Fibroblast of the aortic adventitia (primary cell): ENCODE results near the gene MMP15. TPM values are rescaled to one million over a fixed set of nuclear protein-coding genes. Genes with fewer than 3 reads are reported as not detected.

ENCODE experiments used
- DNase-seq: peaks from one replicate; pipeline ENCODE4 v3.0.0-alpha.2; 2010; ENCODE audit warnings: low read depth
- H3K4me3 ChIP-seq: 2 replicates; pipeline ENCODE4 v1.5.1; 2011; ENCODE audit warnings: low read depth, mild to moderate bottlenecking, control low read depth, low read length, moderate library complexity
- total RNA-seq: library from RNA; depleted of rRNA; stranded (reverse); fragments of >200 nt; gene quantifications from 2 replicates; pipeline ENCODE4 v1.2.3, GENCODE V29; 2012; ENCODE audit warnings: low replicate concordance
- TF ChIP-seq, protein P1 (sequence below): IDR thresholded peaks from 2 replicates; pipeline ENCODE4 v1.5.1; 2011; ENCODE audit warnings: mild to moderate bottlenecking, low read length, control low read depth, inconsistent platforms; ENCODE audit not compliant: insufficient read depth

The MMP15 gene
- total RNA-seq, 1 donor = 2.4 TPM

DNA sequence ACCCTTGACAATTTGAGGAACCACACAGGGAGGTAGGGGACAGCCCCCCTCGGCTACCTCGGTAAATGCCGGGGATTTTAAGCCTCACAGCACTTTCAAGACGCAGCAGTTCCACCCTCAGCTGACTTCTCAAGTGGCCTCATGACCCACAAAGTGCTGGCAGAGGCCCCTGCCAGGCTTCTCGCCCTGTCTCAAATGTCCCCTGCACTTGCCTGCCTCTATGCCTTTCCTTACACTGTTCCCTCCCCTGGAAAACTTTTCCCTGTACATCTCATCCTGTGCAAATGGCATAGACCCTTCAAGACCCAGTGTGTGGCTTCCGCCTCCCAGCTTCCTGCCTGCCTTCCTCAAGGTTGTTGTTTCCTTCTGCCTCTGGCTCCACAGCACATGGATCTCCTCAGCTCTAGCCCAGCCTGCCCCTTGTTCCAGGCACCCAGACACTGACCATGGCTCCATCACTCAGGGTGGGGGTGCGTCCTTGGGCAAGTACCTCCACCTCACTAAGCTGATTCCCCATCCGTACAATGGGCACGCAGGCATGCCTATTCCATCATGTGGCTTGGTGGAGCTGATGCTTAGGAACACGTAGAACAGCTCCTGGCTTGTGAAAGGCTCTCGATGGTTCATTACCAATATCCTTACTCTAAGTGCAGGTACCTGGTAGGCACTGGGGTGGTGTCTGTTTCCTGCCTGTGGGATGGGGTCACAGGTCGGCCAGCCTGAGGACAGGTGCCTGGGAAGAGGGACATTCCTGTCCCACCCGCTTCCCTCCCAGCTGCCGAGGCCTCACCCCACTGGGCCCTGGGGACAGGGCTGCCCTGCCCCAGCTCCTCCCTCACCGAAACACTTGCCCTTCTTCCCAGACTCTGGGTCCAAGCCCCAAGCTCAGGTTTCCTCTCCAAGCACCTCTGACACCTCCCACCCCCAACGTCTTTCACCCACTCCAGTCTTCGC, 24.0 kb downstream of the MMP15 start:
- no peak for DNase-seq
- no peak overlapping the region for H3K4me3 ChIP-seq
- TF ChIP-seq, protein P1, sequence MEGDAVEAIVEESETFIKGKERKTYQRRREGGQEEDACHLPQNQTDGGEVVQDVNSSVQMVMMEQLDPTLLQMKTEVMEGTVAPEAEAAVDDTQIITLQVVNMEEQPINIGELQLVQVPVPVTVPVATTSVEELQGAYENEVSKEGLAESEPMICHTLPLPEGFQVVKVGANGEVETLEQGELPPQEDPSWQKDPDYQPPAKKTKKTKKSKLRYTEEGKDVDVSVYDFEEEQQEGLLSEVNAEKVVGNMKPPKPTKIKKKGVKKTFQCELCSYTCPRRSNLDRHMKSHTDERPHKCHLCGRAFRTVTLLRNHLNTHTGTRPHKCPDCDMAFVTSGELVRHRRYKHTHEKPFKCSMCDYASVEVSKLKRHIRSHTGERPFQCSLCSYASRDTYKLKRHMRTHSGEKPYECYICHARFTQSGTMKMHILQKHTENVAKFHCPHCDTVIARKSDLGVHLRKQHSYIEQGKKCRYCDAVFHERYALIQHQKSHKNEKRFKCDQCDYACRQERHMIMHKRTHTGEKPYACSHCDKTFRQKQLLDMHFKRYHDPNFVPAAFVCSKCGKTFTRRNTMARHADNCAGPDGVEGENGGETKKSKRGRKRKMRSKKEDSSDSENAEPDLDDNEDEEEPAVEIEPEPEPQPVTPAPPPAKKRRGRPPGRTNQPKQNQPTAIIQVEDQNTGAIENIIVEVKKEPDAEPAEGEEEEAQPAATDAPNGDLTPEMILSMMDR = no peak

DNA sequence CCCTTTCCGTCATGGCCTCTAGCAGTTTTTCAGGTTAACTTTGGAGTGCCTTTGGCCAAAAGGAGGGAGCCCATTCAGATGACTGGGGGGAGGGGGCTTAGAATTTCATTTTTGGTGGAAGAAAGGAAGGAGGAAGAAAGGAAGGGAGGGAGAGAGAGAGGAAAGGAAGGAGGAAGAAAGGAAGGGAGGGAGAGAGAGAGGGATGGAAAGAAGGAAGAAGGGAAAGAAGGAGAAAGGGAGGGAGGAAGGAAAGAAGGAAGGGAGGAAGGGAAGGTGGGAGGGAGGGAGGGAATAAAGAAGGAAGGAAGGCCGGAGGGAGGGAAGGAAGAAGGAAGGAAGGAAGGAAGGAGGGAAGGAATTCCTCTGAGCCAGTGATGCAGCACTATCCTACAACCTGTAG, 25.7 kb downstream of the MMP15 start:
- no peak for DNase-seq
- TF ChIP-seq, protein P1 = no peak
- H3K4me3 ChIP-seq = no peak overlapping the region

DNA sequence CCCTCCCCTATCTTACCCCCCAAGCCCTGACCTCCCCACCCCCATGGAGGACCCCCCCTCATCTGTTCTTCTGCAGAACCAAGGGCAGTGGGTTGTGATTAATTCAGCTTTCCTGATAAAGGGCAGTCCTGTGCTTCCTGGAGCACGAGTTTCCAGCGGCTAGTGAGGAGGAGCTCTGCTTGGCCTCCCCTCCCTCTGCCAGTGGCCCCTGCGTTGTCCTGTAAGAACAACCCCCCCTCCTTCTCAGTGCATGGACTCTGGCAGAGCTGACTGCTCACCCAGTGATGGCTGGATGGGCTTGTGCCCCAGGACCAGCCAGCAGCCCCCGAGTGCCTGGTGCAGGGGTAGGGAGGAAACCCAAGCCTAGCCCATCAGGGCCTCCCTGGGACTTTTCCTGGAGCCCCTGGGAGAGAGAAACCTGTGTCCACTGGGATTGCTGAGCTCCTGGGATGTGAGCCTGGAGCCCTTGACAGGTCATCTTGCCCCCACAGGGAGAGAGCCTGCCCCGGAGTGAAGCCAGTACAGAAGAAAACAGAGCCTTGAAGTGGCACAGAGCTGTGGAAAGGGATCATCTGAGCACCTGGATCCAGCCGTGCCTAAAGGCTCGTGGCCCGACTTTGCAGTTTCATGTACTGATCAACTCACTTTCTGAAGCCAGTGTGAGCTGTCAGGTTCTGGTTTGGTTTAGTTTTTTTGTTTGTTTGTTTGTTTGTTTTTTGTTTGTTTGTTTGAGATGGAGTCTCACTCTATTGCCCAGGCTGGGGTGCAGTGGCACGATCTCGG, 26.5 kb downstream of the MMP15 start:
- DNase-seq = no peak
- TF ChIP-seq, protein P1 = no peak
- no peak overlapping the region for H3K4me3 ChIP-seq

DNA sequence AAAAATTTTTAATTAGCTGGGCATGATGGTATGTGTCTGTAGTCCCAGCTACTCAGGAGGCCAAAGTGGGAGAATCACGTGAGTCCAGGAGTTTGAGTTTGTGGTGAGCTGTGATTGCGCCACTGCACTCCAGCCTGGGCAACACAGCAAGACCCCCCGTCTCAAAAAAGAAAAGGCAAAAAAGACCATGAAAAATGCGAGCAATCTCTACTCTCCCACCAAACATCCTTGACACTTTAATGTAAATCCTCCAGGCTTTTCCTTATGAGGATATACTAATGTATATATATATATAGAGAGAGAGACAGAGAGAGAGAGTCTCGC, 28.1 kb downstream of the MMP15 start:
- TF ChIP-seq, protein P1 = no peak
- no peak overlapping the region for H3K4me3 ChIP-seq
- DNase-seq = no peak

DNA sequence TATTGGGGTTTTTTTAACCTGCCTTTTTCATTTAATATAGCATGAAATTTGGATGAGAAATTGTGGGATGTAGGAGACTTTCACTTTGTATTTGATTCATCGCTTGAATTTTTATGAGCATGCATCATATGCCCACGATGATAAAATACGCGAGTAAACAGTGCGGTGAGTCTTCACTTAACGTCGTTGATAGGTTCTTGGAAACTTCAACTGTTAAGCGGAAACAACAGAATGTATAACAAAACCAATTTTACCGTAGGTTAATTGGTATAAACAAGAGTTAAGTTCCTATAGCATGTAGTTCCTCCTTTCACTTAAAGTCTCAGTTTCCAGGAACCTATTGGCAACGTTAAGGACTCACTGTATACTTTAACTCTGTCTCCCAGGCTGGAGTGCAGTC, 28.7 kb downstream of the MMP15 start:
- TF ChIP-seq, protein P1 = no peak

DNA sequence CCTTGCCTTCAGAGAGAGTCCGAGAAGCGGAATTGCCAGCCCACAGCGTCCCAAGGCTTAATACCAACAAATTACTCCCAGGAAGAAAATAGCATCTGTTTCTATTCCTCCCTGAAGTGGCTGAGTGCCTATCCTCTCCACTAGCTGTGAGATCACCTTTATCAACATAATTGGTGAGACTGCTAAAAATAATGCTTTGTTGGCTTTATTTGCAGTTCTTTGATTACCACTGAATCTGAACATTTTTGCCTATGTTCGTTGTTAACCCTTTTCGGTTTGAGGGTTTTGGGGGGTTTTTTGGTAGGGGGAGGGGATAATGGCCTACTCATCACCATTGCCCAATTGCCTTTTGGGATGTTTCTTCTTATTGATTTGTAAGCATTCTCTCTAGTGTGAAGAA, 31.0 kb downstream of the MMP15 start:
- TF ChIP-seq, protein P1 = no peak
- no peak overlapping the region for H3K4me3 ChIP-seq
- DNase-seq = no peak

More for the DNA sequence above, 28.7 kb downstream of the MMP15 start:
- no peak for DNase-seq
- no peak overlapping the region for H3K4me3 ChIP-seq
